GM19468 (cell line): ENCODE data around the gene AADACL4.
"Not testable (repeated sequence)": the region's sequence is repeated elsewhere in the genome, so short reads cannot be mapped to it uniquely, and the experiment has no call there.

Source experiments
- ATAC-seq: cut with Tn5 transposase; IDR thresholded peaks from one replicate; pipeline ENCODE4 v1.9.1; 2021; ENCODE audit warnings: mild to moderate bottlenecking, moderate library complexity, moderate number of reproducible peaks; ENCODE audit not compliant: unreplicated experiment; ENCODE audit errors: extremely low read depth

The AADACL4 gene

GRCh38 chr1:12626888-12627287 is 17.0 kb upstream of the AADACL4 start:
- ATAC-seq = no peak

- ATAC-seq = no peak
Measured at GRCh38 chr1:12627296-12627695, 16.6 kb upstream of the AADACL4 start.

- ATAC-seq = no peak
Measured at GRCh38 chr1:12629511-12629956, 14.4 kb upstream of the AADACL4 start.

GRCh38 chr1:12629985-12630760 is 13.7 kb upstream of the AADACL4 start:
- no peak for ATAC-seq

GRCh38 chr1:12630946-12631530 is 12.8 kb upstream of the AADACL4 start:
- no peak for ATAC-seq

- ATAC-seq = no peak
Measured at GRCh38 chr1:12631571-12631970, 12.3 kb upstream of the AADACL4 start.

GRCh38 chr1:12634156-12634555 is 9.7 kb upstream of the AADACL4 start:
- no peak for ATAC-seq

GRCh38 chr1:12634696-12635202 is 9.1 kb upstream of the AADACL4 start:
- no peak for ATAC-seq

GRCh38 chr1:12636098-12636950 is 7.6 kb upstream of the AADACL4 start:
- no peak for ATAC-seq

GRCh38 chr1:12637693-12638092 is 6.2 kb upstream of the AADACL4 start:
- no peak for ATAC-seq

- ATAC-seq = no peak
Measured at GRCh38 chr1:12640237-12640957, 3.5 kb upstream of the AADACL4 start.

- no peak for ATAC-seq
Measured at GRCh38 chr1:12640958-12641272, 3.0 kb upstream of the AADACL4 start.

GRCh38 chr1:12643079-12643478 is 806 bp upstream of the AADACL4 start:
- no peak for ATAC-seq

- no peak for ATAC-seq
Measured at GRCh38 chr1:12644237-12644636, 352 bp downstream of the AADACL4 start.

GRCh38 chr1:12644829-12645228 is 944 bp downstream of the AADACL4 start:
- ATAC-seq = no peak

- ATAC-seq = not testable (repeated sequence)
Measured at GRCh38 chr1:12645401-12645800, 1.5 kb downstream of the AADACL4 start.

GRCh38 chr1:12648741-12649140 is 4.9 kb downstream of the AADACL4 start:
- no peak for ATAC-seq

GRCh38 chr1:12649971-12650421 is 6.1 kb downstream of the AADACL4 start:
- no peak for ATAC-seq

GRCh38 chr1:12654004-12654567 is 10.2 kb downstream of the AADACL4 start:
- ATAC-seq = no peak

- no peak for ATAC-seq
Measured at GRCh38 chr1:12654657-12655056, 10.8 kb downstream of the AADACL4 start.
